Measurements from ENCODE around the gene YTHDC1.

DNA sequence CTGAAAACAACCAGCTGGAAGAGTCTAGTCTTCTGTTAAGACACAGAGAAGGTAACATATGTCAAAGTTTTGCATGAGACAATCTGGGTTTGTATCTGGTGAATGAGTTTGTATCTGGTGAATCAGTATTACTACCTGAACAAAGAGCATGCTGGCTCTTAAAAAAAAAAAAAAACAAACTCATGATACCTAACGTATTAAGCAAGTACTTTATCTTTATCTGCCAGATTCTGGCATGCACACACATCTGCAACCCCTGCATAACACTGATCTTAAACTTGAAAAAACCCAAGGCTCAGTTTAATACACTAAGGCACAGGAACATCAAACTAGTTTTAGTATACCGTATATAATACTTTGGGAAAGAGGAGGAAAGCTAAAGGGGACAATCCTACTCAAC, 5.8 kb downstream of the YTHDC1 start:
- TF ChIP-seq, protein P1, sequence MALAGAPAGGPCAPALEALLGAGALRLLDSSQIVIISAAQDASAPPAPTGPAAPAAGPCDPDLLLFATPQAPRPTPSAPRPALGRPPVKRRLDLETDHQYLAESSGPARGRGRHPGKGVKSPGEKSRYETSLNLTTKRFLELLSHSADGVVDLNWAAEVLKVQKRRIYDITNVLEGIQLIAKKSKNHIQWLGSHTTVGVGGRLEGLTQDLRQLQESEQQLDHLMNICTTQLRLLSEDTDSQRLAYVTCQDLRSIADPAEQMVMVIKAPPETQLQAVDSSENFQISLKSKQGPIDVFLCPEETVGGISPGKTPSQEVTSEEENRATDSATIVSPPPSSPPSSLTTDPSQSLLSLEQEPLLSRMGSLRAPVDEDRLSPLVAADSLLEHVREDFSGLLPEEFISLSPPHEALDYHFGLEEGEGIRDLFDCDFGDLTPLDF (CRISPR knock-in tag; IDR thresholded peaks at IDR 0.05) = no peak
- TF ChIP-seq, protein P2, sequence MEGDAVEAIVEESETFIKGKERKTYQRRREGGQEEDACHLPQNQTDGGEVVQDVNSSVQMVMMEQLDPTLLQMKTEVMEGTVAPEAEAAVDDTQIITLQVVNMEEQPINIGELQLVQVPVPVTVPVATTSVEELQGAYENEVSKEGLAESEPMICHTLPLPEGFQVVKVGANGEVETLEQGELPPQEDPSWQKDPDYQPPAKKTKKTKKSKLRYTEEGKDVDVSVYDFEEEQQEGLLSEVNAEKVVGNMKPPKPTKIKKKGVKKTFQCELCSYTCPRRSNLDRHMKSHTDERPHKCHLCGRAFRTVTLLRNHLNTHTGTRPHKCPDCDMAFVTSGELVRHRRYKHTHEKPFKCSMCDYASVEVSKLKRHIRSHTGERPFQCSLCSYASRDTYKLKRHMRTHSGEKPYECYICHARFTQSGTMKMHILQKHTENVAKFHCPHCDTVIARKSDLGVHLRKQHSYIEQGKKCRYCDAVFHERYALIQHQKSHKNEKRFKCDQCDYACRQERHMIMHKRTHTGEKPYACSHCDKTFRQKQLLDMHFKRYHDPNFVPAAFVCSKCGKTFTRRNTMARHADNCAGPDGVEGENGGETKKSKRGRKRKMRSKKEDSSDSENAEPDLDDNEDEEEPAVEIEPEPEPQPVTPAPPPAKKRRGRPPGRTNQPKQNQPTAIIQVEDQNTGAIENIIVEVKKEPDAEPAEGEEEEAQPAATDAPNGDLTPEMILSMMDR (CRISPR knock-in tag; IDR thresholded peaks at IDR 0.05) = no peak
- no peak for TF ChIP-seq ZNF660 (CRISPR knock-in tag; IDR thresholded peaks at IDR 0.05; ENCODE audit: borderline replicate concordance, low read depth)
- no peak for TF ChIP-seq SOX5 (CRISPR knock-in tag; IDR thresholded peaks at IDR 0.05; ENCODE audit: borderline replicate concordance)
- TF ChIP-seq GFI1 (CRISPR knock-in tag; IDR thresholded peaks at IDR 0.05; ENCODE audit: borderline replicate concordance) = no peak
- TF ChIP-seq BRD4 (CRISPR knock-in tag; IDR thresholded peaks at IDR 0.05) = no peak
- TF ChIP-seq POLR2A (IDR thresholded peaks at IDR 0.05; ENCODE audit: insufficient read depth in 1 of 2, low read depth in 2 of 2, low read length in 2 of 2) = no peak
- TF ChIP-seq POLR2AphosphoS2 (IDR thresholded peaks at IDR 0.05; ENCODE audit: low read depth, low read length) = no peak
